ENCODE measurements around the gene ATXN7L3.

ATXN7L3 gene

DNA sequence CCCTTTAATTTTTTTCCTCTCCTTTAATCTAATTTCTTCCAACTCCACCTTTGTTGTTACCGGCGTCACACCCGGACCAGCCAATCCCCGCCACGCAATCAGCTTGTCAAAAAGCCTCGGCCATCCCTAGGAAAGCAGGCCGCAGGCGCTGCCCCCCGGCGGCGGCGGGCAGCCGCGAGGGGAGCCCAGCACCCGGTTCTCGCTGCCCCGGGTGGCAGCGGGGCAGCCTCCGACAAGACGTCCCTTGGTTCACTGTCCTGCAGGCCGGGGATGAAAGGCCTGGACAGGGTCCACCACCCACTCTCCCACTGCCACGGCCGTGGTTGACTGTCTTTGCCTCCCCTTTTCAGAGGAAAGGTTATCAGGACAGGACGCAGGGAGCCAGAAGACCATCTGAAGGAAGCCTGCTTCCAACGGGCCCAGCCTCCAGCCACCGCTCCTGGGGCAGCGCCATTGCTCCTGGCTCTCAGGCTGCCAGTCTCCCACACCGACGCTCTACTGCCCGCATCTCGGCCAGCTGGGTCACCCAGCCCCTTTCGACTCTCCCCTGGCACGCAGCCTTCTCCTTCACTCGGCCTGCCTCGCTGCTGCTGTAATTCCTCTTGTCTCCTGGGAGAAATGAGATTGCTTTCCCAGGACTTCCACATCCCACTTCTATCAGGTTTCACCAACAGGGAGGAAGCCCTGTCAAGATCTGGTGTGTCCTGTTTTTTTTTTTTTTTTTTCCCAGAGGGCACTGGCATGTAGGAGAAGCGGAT, 22.6 kb upstream of the ATXN7L3 start:
- H3K4me3 ChIP-seq (ENCODE audit: low read depth, low read length), result peak overlapping the region; percentile 82
- ChIA-PET CTCF (interaction anchor here (0.6 to 4.7 kb wide), 11 partner anchors 8 to 141 kb away, joined by 3 to 58 read pairs (median 4); partner anchors contain the start of gene FAM171A2), POLR2A (interaction anchor here (0.6 to 3.4 kb wide), 4 partner anchors 12 to 105 kb away, joined by 3 to 18 read pairs (median 8); no protein-coding TSS in a partner anchor)
- TF ChIP-seq, protein P1, sequence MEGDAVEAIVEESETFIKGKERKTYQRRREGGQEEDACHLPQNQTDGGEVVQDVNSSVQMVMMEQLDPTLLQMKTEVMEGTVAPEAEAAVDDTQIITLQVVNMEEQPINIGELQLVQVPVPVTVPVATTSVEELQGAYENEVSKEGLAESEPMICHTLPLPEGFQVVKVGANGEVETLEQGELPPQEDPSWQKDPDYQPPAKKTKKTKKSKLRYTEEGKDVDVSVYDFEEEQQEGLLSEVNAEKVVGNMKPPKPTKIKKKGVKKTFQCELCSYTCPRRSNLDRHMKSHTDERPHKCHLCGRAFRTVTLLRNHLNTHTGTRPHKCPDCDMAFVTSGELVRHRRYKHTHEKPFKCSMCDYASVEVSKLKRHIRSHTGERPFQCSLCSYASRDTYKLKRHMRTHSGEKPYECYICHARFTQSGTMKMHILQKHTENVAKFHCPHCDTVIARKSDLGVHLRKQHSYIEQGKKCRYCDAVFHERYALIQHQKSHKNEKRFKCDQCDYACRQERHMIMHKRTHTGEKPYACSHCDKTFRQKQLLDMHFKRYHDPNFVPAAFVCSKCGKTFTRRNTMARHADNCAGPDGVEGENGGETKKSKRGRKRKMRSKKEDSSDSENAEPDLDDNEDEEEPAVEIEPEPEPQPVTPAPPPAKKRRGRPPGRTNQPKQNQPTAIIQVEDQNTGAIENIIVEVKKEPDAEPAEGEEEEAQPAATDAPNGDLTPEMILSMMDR (IDR thresholded peaks at IDR 0.05; ENCODE audit: insufficient read depth, low read length, missing control alignments), result peak; percentile 27
- DNase-seq (ENCODE audit: low read depth, low spot score), result no peak

DNA sequence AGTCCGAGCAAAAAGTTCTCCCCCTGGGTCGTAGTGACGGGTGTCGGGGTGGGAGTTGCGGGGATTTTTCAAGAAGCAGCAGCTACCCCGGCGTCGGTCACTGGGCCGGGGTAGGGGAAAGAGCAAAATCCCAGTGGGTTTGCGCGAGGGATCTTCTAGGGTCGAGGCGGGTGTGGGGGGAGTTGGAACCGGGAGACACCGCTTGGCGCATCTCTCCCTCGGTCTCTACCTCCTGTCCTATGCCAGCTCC, 22.1 kb upstream of the ATXN7L3 start:
- ChIA-PET POLR2A (interaction anchor here (0.7 to 3.4 kb wide), 5 partner anchors 12 to 124 kb away, joined by 3 to 18 read pairs (median 7); partner anchors contain the start of gene GRN), CTCF (interaction anchor here (0.6 to 4.7 kb wide), 10 partner anchors 9 to 141 kb away, joined by 3 to 58 read pairs (median 4); partner anchors contain the start of gene FAM171A2)
- DNase-seq (ENCODE audit: low read depth, low spot score), result no peak
- TF ChIP-seq, protein P1 (IDR thresholded peaks at IDR 0.05; ENCODE audit: insufficient read depth, low read length, missing control alignments), result no peak
- peak overlapping the region; percentile 82 for H3K4me3 ChIP-seq (ENCODE audit: low read depth, low read length)

DNA sequence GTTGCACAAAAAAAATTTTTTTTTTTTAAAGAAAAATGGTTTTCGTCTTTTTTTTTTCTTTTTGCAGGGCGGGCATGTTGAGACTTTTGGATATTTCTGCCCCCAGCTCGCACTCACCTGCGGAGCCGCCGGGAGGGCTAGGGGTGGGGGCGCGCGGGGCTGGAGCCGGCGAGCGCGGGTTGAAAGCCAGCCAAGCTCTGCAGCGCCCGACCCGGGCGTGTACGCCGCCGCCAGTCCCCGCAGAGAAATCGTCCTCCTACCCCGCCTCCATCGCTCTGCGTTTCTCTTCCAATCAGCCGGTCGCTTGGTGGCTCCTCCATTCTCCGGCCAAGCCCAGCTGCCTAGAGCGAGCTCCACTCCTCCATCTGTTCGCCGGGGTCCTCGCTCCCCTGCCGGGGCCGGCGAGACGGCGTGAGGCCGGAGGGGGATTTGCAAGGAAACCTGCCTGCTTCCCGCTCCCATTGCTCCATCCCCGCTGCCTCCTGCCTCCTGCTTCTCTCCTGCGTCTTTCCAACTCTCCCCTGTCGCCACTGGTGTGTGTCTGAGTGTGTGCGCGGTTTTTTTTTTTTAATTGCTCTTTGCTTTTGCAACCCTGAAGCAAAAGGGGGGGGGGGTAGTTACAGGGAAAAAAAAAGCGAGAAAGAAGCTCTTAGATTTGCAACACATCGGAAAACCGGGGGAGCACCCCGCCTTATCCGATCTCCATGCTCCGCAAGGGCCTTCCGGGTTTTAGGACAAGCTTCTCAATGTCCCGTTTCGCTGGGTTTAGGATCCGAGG, 21.6 kb upstream of the ATXN7L3 start:
- H3K4me3 ChIP-seq (ENCODE audit: low read depth, low read length), result peak overlapping the region; percentile 82
- CTCF ChIA-PET, result interaction anchor here (0.6 to 4.7 kb wide), 11 partner anchors 9 to 142 kb away, joined by 3 to 58 read pairs (median 4); partner anchors contain the start of gene FAM171A2
- POLR2A ChIA-PET, result interaction anchor here (0.7 to 3.4 kb wide), 10 partner anchors 11 to 155 kb away, joined by 3 to 18 read pairs (median 4); partner anchors contain the start of genes GRN, LSM12 and TMUB2
- DNase-seq (ENCODE audit: low read depth, low spot score), result no peak
- TF ChIP-seq, protein P1 (IDR thresholded peaks at IDR 0.05; ENCODE audit: insufficient read depth, low read length, missing control alignments), result no peak

DNA sequence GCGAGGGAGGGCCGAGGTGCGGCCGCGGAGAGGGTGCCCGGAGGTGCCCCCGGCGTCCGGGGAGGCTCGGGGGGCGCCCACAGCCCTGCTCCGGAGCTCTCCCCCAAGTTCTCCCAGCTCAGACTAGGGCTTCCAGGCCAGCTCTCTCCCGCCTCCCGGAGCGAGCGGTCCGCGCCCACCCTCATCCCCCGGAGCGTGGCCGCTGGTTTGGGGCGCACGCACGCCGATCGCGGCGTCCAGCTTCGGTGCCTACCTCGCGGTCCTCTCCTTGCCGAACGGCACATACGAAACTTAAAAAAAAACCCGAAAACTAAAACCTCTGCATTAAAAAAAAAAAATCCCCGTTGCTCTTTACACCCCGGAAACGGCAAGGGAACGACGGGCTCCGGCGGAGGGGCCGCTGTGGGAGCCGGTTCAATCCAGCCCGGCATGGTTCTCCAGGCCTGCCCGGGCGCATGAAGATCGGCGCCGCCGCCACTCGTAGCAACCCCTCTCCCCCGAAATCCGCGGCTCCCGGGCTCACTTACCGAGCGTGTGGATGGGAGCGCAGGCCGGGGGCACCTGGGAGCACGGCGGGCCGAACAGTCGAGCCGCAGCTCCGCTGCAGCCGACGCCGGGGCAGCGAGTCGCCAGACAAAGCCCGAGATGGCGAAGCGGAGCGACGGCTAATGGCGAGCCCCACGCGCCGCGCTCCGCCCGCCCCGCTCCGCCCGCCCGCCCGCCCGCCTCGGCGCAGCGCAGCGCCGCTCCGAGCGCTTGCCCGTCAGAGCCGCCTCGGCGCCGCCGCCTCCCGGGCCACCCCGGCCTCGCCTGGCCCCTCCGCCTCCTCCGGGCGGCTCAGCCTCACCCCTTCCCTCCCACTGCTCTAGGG, 20.8 kb upstream of the ATXN7L3 start:
- peak overlapping the region; percentile 82 for H3K4me3 ChIP-seq (ENCODE audit: low read depth, low read length)
- no peak for DNase-seq (ENCODE audit: low read depth, low spot score)
- TF ChIP-seq, protein P1 (IDR thresholded peaks at IDR 0.05; ENCODE audit: insufficient read depth, low read length, missing control alignments), result no peak
- ChIA-PET CTCF (interaction anchor here (0.7 to 4.7 kb wide), 7 partner anchors 10 to 1205 kb away, joined by 3 to 58 read pairs (median 4); partner anchors contain the start of gene GRN), POLR2A (interaction anchor here (0.7 to 3.4 kb wide), 12 partner anchors 10 to 154 kb away, joined by 3 to 18 read pairs (median 4); partner anchors contain the start of genes GRN, LSM12 and TMUB2)

DNA sequence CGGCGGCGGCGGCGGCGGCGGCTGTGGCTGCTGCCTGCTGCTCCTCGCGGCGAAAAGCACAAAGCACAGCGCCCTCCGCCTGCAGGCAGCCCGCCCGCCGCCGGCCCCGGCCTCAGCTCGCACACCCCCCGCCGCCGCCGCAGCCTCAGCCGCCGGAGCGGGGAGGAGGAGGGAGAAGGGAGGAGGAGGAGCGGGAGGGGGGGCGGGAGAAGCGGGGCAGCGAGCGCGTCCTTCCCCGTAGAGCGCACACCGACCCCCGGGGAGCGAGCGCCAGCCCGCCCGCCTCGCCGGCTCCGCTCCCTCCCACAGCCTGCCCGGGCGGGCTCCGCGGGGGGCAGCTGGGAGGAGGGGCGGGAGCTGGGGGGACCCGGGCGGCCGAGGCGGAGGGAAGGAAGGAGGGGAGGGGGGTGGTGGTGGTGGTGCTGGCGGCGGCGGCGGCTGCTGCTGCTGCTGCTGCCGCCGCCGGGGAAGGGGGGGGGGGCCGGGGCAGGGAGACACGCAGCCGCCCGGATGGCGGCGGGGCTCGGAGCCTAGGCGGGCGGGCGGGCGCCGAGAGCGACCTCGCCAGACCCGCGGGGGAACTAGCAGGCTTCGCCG, 20.0 kb upstream of the ATXN7L3 start, which contains the start of gene UBTF:
Gene UBTF (minus strand): TSS at position 60 of the 597 bp plus-strand sequence. CDS start 1,446 bp downstream, outside the sequence.
- POLR2A ChIA-PET, result interaction anchor here (0.8 to 3.4 kb wide), 8 partner anchors 10 to 126 kb away, joined by 3 to 18 read pairs (median 4); partner anchors contain the start of gene GRN
- no peak for DNase-seq (ENCODE audit: low read depth, low spot score)
- CTCF ChIA-PET, result interaction anchor here (0.7 to 4.7 kb wide), 6 partner anchors 10 to 1204 kb away, joined by 3 to 58 read pairs (median 4); partner anchors contain the start of gene GRN
- TF ChIP-seq, protein P1 (IDR thresholded peaks at IDR 0.05; ENCODE audit: insufficient read depth, low read length, missing control alignments), result no peak
- peak within 1 kb of the TSS; percentile 82 for H3K4me3 ChIP-seq (ENCODE audit: low read depth, low read length)

All from AG04449 (cell line).